A549 treated with CpdA at 1 μM for 4 hours (cell line): ENCODE data around the gene ZFYVE9. TPM values are rescaled to one million over a fixed set of nuclear protein-coding genes. Genes with fewer than 3 reads are reported as not detected.

Experiments used
- total RNA-seq: library from RNA; stranded (reverse); fragments of 200-300 nt; extraction: Qiagen RNA extraction; gene quantifications from 5 replicates; pipeline ENCODE4 v1.2.3, GENCODE V29; 2022; ENCODE audit warnings: low read depth

Gene ZFYVE9, protein sequence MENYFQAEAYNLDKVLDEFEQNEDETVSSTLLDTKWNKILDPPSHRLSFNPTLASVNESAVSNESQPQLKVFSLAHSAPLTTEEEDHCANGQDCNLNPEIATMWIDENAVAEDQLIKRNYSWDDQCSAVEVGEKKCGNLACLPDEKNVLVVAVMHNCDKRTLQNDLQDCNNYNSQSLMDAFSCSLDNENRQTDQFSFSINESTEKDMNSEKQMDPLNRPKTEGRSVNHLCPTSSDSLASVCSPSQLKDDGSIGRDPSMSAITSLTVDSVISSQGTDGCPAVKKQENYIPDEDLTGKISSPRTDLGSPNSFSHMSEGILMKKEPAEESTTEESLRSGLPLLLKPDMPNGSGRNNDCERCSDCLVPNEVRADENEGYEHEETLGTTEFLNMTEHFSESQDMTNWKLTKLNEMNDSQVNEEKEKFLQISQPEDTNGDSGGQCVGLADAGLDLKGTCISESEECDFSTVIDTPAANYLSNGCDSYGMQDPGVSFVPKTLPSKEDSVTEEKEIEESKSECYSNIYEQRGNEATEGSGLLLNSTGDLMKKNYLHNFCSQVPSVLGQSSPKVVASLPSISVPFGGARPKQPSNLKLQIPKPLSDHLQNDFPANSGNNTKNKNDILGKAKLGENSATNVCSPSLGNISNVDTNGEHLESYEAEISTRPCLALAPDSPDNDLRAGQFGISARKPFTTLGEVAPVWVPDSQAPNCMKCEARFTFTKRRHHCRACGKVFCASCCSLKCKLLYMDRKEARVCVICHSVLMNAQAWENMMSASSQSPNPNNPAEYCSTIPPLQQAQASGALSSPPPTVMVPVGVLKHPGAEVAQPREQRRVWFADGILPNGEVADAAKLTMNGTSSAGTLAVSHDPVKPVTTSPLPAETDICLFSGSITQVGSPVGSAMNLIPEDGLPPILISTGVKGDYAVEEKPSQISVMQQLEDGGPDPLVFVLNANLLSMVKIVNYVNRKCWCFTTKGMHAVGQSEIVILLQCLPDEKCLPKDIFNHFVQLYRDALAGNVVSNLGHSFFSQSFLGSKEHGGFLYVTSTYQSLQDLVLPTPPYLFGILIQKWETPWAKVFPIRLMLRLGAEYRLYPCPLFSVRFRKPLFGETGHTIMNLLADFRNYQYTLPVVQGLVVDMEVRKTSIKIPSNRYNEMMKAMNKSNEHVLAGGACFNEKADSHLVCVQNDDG (N-terminal part only)
- 6.9 to 10.4 TPM (median 7.8 TPM) in 5 replicates for total RNA-seq

DNA sequence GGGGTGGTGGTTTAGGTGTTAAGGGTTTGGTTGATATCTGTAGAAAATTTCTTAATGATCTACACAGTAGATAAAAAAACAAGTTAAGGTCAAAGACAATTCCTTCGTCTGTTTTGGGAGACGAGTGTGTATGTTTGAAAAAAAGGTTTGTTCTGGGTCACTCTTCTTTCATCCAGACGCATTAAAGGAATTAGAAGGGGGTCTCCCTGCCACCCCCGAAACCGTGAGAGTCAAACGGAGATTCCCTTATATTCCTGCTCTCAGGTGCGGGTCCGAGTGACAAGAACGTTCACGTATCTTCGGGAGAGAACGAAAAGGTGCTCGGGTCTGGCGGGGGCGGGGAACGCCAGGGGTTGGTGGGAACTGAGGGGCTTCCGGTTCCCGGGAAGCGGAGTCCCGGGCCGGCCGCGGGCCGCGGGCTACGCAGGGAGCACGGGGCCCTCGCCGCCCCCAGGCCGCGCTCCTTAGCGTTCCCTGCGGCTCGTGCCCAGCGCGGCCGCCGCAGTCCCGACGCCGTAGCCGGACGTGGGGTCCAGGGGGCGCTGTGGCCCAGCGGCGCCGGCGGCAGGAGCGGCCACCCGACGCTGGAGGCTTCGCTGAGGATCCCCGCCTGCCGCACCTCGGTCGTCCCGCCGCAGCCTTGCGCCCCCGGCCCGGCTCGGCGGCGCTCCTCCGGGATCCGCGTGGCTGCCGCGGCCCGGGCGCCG is at the start of gene ZFYVE9:
Gene ZFYVE9, plus strand, starts transcription at position 577 of the 707 bp plus-strand sequence. CDS start 91,118 bp downstream, outside the sequence.

DNA sequence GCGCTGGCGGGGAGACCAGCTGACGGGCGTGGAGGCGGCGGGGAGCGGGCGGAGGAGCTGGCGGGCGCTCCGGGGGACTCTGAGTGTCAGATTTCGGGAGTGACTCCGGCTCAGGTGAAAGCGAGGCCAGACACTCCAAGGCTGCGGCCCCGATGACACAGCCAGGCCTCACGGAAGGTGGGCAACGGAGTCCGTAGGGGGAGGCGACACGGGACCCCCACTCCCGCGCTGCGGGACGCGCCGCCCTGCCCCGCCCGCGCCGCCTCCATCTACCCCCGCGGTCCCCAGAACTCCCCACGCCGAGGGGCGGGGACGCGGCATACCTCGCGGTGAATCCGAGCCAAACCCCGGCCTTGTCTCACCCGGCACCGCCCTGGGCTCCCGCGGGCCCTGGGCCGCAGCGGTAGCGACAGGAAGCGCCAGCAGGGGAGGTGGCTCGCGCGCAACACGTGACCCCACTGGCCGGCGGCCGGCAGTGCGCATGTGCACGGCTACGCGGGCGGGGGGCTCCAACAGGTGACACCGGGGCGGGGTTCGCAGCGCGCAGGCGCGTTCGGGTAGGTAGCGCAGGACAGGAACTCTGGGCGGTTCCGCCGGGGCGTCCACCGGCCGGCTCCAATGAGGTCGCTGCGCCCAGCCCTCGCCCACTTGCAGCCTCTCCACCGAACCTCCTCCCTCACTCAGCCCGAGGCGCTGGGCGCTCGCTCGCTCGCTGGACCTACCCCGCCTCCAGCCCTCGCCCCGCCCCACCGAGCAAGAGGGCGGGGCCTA is 224.0 kb downstream of the ZFYVE9 start, which contains the start of gene CC2D1B:
Gene CC2D1B, minus strand, starts transcription at position 460 of the 771 bp plus-strand sequence. CDS start 1,585 bp downstream, outside the sequence.

Other genes starting within 250 kb of the ZFYVE9 start
- gene RAB3B, start 151.4 kb upstream of the ZFYVE9 start, total RNA-seq: 6.0 to 12.8 TPM (median 7.0 TPM) in 5 replicates
- gene KTI12, start 108.3 kb upstream of the ZFYVE9 start, total RNA-seq: 15.0 to 18.8 TPM (median 17.8 TPM) in 5 replicates
- 34.0 to 44.2 TPM (median 38.2 TPM) in 5 replicates for gene TXNDC12, start 86.9 kb upstream of the ZFYVE9 start, total RNA-seq
- gene BTF3L4, start 85.8 kb upstream of the ZFYVE9 start, total RNA-seq: 29.4 to 45.1 TPM (median 31.8 TPM) in 5 replicates
- 16.6 to 19.1 TPM (median 16.9 TPM) in 5 replicates for gene CC2D1B, start 224.1 kb downstream of the ZFYVE9 start, total RNA-seq